Thyroid gland (tissue), 4 donors: ENCODE data around the gene COX19.

Experiments
- CTCF ChIP-seq, 6 experiments: fragments of 200-600 bp in 3 of 6; fragments of 450-650 bp in 3 of 6; sonication (generic) in 3 of 6; IDR thresholded peaks; one replicate each; pipeline ENCODE4 v1.5.1; 2016 to 2019; ENCODE audit warnings: antibody characterized with exemption in 6 of 6, mild to moderate bottlenecking in 2 of 6, inconsistent platforms in 1 of 6, moderate library complexity in 1 of 6
- POLR2A ChIP-seq, 2 donors: fragments of 450-650 bp; IDR thresholded peaks; one replicate each; pipeline ENCODE4 v1.6.1; 2017; ENCODE audit warnings: antibody characterized with exemption in 2 of 2, mild to moderate bottlenecking in 2 of 2, moderate library complexity in 1 of 2

GRCh38 chr7:925601-926000 lies 49.7 kb downstream of the COX19 start:
- TF ChIP-seq CTCF (IDR thresholded peaks at IDR 0.05), result no peak
- no peak for TF ChIP-seq POLR2A (IDR thresholded peaks at IDR 0.05)
